HG02884 (cell line): ENCODE results near the gene METTL8.
"Not testable (repeated sequence)": the region's sequence is repeated elsewhere in the genome, so short reads cannot be mapped to it uniquely, and the experiment has no call there.

Experiments used
- ATAC-seq: cut with Tn5 transposase; IDR thresholded peaks from one replicate; pipeline ENCODE4 v1.9.1; 2021; ENCODE audit warnings: mild to moderate bottlenecking, moderate library complexity; ENCODE audit not compliant: unreplicated experiment

METTL8 gene

GRCh38 chr2:171430516-171431410 is 3.0 kb downstream of the METTL8 start:
- no peak for ATAC-seq

GRCh38 chr2:171422710-171423495 is 10.9 kb downstream of the METTL8 start:
- not testable (repeated sequence) for ATAC-seq

DNA sequence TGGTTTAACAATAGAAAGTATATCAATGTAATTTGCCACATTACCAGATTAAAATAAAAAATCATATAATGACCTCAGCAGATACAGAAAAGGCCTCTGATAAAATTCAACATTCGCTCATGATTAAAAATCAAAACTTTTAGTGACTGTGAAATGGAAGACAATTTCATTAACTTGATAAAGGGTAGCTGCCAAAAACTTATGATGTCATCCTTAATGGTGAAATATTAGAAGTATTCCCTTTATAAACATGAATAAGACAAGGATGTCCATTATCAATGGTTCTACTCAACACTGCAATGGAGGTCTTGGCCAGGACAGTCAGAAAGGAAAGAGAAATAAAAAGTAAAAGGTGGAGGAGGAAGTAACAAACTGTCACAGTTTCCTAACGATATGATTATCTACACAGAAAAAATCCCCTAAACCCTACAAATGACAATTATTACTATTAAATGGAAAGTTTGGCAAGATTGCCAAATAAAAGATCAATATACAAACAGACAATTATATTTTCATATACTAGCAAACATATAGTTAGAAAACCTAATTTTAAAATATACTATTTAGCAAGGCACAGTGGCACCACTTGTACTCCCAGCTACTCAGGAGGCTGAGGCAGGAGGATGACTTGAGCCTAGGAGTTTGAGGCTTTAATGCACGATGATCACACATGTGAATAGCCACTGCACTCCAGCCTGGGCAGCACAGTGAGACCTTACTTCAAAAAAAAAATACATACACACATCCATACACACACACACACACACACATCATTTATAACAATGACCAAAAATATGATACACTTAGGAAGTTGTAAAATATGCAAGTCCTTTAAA is 12.8 kb downstream of the METTL8 start:
- no peak for ATAC-seq

DNA sequence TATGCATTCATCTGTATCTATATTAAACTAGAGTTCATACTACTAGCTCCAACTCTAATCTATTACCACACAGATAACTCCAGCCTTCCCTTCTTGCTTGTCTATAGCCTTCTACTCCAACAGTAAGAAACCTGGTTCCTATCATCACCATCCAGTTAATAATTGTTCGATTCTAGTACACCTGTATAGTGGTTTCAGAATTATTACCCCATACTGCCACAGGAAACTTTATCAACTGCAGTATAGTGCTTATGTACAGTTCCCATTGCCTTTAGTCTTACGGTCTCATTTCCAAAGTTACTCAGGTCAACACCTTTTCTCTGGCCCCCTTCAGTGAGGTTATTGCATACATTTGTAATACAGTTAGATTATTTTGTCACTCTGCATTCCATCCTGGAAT is 14.5 kb downstream of the METTL8 start:
- no peak for ATAC-seq

DNA sequence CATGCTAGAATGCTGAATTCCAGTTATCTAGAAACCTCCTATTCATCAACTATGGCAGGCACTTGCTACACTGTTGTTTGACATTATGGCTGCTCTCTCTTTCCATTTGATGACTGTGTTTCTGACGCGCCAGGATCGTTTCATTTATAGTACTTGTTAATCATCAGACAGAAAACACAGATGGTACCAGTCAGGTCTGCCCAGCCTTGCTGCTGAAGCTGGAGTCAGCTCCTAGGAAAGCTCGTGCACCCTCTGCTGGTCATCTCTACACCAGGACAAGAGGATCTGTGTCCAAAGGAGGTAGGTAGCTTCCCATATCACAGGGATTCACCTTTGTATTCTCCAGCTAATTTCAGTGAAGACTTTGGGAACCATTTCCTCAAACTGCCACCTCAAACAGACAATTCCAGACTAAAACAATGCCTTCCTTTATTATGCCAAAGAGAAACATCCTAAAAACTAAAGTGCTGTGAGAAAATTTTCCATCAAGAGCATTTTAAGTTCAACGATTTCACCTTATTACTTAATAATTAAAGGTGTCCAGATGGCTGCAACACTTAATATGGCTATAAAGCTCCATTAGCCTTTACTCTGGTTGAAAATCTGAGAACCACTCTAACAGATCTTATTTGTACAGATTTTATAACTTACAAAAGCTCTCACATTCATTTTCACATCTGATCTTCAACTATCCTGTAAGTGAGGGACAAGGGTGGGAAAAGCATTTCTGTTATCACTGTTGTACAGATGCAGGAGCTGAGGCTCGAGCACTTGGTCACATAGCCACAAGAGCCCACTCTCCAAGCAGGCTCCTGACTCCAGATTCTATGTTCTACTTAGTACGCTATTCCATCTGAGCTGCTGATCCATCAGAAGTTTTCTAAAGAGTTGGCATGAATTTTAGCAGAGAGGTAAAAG is 17.5 kb downstream of the METTL8 start:
- ATAC-seq = peak; percentile 83

DNA sequence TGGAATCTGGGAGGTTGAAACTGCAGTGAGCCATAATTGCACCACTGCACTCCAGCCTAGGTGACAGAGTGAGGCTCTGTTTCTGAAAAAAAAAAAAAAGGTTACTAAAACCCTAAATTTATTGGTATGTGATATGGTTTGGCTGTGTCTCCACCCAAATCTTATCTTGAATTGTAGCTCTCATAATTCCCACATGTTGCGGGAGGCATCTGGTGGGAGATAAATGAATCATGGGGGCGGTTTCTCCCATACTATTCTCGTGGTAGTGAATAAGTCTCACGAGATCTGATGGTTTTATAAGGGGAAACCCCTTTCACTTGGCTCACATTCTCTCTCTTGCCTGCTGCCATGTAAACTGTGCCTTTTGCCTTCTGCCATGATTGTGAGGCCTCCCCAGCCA is 19.1 kb downstream of the METTL8 start:
- ATAC-seq = not testable (repeated sequence)

- no peak for ATAC-seq
Observed at GRCh38 chr2:171412571-171413175, 21.1 kb downstream of the METTL8 start.

DNA sequence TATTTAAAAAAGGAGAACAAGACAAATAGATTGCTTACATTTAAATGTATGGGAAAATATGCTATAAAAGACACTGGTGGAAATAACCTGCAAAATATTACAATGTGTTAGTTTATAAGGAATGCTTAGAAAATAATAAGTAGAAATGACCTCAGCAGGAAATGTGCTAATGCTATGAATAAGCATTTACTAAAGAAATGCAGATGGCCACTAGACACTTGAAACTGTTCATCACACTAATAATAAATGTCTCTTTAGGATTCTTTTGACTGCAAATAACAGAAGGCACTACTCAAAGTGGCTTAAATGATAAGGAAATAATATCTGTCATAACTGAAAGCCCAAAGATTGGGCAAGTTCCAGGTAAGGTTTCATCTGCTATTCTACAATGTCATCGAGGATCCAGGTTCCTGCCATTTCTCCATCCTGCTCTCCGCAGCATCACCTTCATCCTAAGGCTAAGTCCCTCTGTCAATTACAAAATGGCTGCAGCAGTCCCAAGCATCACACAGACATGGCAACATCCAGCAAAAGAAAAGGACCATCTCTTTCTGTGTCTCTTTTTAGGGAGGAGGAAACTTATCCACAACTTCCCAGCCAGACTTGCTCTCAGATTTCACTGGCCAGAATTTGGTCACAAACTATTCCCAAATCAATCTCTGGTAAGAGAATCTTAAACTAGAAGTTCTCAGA is 21.9 kb downstream of the METTL8 start:
- ATAC-seq = no peak

DNA sequence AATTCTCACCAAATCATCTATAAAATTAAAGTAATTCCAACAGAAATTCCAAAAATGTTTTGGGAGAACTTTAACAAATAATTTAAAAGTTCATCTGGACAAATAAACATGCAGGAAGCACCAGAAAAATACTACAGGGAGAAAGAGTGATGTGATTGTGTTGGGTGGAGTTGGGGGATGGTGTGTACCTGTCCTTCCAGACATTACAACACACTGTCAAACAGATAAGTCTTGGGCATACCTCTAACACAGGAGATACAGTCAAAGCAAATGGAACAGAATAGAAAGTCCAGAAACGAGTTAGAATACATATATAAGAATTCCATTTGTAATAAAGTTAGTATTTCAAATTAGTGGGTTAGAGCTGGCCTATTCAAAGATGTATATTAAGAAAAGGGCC is 22.6 kb downstream of the METTL8 start:
- ATAC-seq = no peak

- no peak for ATAC-seq
Observed at GRCh38 chr2:171410624-171411023, 23.2 kb downstream of the METTL8 start.

GRCh38 chr2:171410101-171410500 is 23.7 kb downstream of the METTL8 start:
- no peak for ATAC-seq

DNA sequence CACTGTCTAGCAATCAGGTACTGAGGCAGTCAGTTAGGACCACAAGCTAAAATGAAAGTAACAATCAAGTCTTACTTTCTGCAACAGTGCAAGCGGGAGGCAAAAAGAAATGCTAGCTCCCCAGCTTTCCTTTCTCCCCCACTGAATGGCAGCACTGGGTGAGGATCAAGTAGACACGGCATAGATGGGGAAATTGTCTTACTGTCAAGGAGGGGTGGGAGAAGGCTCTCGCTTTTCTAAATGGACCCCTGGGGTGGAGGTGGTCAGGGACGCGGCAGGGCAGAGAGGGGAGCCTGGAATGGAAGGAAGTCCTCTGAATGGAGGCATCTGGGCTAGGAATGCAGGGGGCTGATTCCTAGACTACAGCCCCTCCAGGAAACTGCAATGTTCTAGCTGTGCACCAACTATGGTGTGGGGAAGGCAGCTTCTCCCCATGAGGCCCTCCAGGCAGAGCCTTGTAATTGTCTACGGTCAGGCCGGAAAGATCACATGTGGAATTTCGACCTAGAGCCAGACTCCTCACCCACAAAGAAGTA is 24.3 kb downstream of the METTL8 start:
- ATAC-seq = no peak

DNA sequence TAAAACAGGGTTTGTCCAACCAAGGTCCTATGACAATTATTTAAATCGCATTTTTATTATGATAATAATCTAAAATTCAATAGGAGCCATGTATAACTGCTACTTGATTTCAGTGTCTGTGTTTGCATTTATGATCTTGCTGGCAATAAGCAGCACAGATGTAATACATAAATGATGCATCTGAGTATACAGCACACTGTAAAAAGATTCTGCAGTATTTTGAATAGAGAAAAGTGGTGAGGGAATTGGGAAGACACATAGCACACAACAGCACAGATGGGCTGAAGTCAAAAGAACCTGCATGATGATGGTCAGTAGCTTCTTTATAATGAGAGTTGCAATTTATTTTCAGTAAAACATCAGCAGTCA is 26.1 kb downstream of the METTL8 start:
- ATAC-seq = no peak

GRCh38 chr2:171407030-171407675 is 26.6 kb downstream of the METTL8 start:
- ATAC-seq = peak; percentile 54

DNA sequence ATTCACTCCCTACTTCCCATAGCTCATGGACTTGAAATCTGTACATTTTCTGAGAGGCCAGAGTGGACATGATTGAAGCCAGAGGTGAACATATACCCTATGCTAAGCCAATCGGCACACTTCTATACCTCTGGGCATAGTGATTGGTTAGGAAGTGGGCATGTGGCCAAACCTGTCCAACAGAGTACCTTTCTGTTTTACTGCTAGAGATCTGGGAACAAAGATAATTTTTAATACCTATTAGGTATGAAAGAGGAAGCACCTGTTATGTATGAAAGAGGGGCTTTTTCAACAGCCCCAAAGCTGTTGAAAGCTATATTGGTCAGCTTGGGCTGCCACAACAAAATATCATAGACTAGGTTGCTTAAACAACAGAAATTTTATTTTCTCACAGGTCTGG is 27.7 kb downstream of the METTL8 start:
- ATAC-seq = peak; percentile 49

DNA sequence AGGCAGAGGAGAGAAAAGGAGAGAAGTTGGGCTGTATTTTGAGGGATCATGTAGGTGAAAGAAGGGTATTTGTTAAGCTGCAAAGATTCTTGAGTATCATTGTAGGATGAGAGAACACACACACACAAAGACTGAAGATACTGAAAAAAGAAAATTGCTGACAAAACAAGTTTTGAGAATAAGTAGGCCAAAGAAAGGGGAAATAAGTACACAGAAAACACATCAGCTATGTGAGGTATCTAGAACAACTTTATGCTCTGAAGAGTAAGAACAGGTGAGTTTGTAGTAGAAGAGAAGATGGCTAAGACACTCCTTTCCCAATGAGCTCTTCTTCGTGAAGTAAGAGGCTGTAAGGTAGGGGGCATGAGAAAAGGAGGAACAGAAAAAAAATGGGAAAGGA is 28.2 kb downstream of the METTL8 start:
- no peak for ATAC-seq

- no peak for ATAC-seq
Observed at GRCh38 chr2:171404719-171405118, 29.1 kb downstream of the METTL8 start.

- ATAC-seq = no peak
Observed at GRCh38 chr2:171404261-171404660, 29.5 kb downstream of the METTL8 start.
